NCI-H2227 (cell line): ENCODE measurements around the gene C9orf50.

Source experiments
- DNase-seq: peaks from one replicate; lab custom pipeline; 2025; ENCODE audit not compliant: unreplicated experiment; lab: John Stamatoyannopoulos, UW

Gene C9orf50

GRCh38 chr9:129611307-129611800, 9.5 kb downstream of the C9orf50 start:
- DNase-seq: no peak

GRCh38 chr9:129610473-129611306, 10.2 kb downstream of the C9orf50 start:
- DNase-seq: peak; percentile 64

GRCh38 chr9:129610213-129610472, 10.8 kb downstream of the C9orf50 start:
- no peak for DNase-seq

- DNase-seq: no peak
Observed at GRCh38 chr9:129609486-129610212, 11.3 kb downstream of the C9orf50 start.

GRCh38 chr9:129608561-129609481, 12.1 kb downstream of the C9orf50 start:
- no peak for DNase-seq

GRCh38 chr9:129607027-129607387, 13.9 kb downstream of the C9orf50 start:
- DNase-seq: no peak

GRCh38 chr9:129606161-129607026, 14.5 kb downstream of the C9orf50 start:
- no peak for DNase-seq

- DNase-seq: no peak
Observed at GRCh38 chr9:129604766-129605163, 16.1 kb downstream of the C9orf50 start.

- no peak for DNase-seq
Observed at GRCh38 chr9:129604056-129604765, 16.7 kb downstream of the C9orf50 start.

GRCh38 chr9:129602598-129603415, 18.1 kb downstream of the C9orf50 start:
- no peak for DNase-seq

- DNase-seq: no peak
Observed at GRCh38 chr9:129601082-129601674, 19.7 kb downstream of the C9orf50 start.

GRCh38 chr9:129598089-129598596, 22.8 kb downstream of the C9orf50 start:
- DNase-seq: no peak

- no peak for DNase-seq
Observed at GRCh38 chr9:129597355-129598088, 23.4 kb downstream of the C9orf50 start.

- DNase-seq: peak; percentile 18
Observed at GRCh38 chr9:129596541-129597331, 24.2 kb downstream of the C9orf50 start.

GRCh38 chr9:129595903-129596540, 24.9 kb downstream of the C9orf50 start:
- no peak for DNase-seq

GRCh38 chr9:129595311-129595741, 25.6 kb downstream of the C9orf50 start:
- DNase-seq: no peak
